ENCODE results near the gene NCR2.

Gene NCR2

GRCh38 chr6:41288030-41288753 lies 47.2 kb upstream of the NCR2 start (continued):
- TF ChIP-seq ZNF513 (tag by site-specific recombination; IDR thresholded peaks at IDR 0.05) (no peak), KLF7 (tag by site-specific recombination; IDR thresholded peaks at IDR 0.05; ENCODE audit: borderline replicate concordance) (no peak), ZNF266 (tag by site-specific recombination; IDR thresholded peaks at IDR 0.05; ENCODE audit: low read depth) (no peak), ZBTB49 (tag by site-specific recombination; IDR thresholded peaks at IDR 0.05; ENCODE audit: low read depth) (no peak)

GRCh38 chr6:41288754-41289129 lies 46.7 kb upstream of the NCR2 start:
- ChIA-PET POLR2A (no interaction called here), CTCF (interaction anchor here (1.1 to 1.5 kb wide), 2 partner anchors 11 to 18 kb away, joined by 3 to 7 read pairs; no protein-coding TSS in a partner anchor)
- H3K4me1 ChIP-seq (ENCODE audit: control insufficient read depth, insufficient read depth, low read length), result no peaks in the 10 kb centered on the region; the same call in 1 of the 2 replicates
- TF ChIP-seq ZNF146 (tag by site-specific recombination; IDR thresholded peaks at IDR 0.05) (no peak), ZNF280D (tag by site-specific recombination; IDR thresholded peaks at IDR 0.05) (no peak), ELK4 (IDR thresholded peaks at IDR 0.05; ENCODE audit: borderline replicate concordance, low read depth, low read length) (no peak), ZNF518A (tag by site-specific recombination; conservative IDR thresholded peaks at IDR 0.05; ENCODE audit: low read depth) (no peak)
- H3K4me3 ChIP-seq (ENCODE audit: low read depth, low read length), result no peak overlapping the region
- H3K36me3 ChIP-seq (ENCODE audit: control insufficient read depth in 2 of 2, insufficient read depth in 1 of 2, low read length in 2 of 2), result no peaks in the 10 kb centered on the region
- no peaks in the 10 kb centered on the region for H3K9me3 ChIP-seq (ENCODE audit: control insufficient read depth, insufficient read depth, low read depth, low read length)
- no peak overlapping the region for H3K27ac ChIP-seq (ENCODE audit: extremely low read depth, low read depth, low read length)

Measured in HEK293 (cell line).